Glomerular visceral epithelial cell (primary cell): ENCODE measurements around the gene SCUBE3.

Source experiments
- DNase-seq: peaks from one replicate; pipeline ENCODE4 v3.0.0-alpha.2; 2016; ENCODE audit errors: extremely low spot score

The SCUBE3 gene

GRCh38 chr6:35272005-35272404 lies 58.2 kb downstream of the SCUBE3 start:
- DNase-seq = no peak

DNA sequence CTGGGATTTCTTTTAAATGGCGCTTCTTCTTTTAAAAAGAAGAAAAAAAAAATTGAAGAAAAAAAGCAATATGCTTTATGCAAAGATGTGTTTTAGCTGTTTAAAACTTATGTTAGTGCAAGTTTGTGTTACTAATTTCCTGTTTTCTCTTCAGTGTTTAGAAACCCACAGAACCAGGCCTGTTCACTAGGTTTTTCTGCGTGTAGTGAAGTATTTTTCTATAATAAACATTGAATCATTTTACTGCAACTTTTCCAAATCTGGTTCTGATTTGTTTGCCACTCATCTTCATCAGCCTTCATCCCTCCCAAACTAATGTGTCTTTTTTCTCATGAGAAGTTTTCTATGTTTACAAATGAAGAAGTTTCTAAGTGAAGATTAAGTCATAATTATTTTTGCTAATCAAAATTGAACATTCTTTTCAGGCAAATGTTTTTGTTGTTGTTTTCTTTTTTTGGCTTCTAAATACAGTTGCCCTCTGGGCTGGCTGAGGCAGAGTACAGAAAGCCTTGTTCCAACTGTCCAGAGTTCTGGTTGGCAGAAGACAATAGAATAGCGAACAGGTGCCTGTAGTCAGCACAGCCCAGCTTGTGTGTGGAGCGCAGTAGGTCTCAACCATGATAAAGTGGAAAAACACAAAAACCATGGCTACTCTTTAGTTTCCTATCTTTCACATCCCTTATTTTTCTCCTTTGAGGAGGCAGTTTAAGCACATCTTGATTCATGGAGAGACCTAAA lies 60.2 kb downstream of the SCUBE3 start:
- no peak for DNase-seq

- no peak for DNase-seq
Measured at GRCh38 chr6:35275744-35276260, 62.0 kb downstream of the SCUBE3 start.

- no peak for DNase-seq
Measured at GRCh38 chr6:35278708-35279107, 65.0 kb downstream of the SCUBE3 start.

- DNase-seq = peak; percentile 53
Measured at GRCh38 chr6:35280903-35281302, 67.1 kb downstream of the SCUBE3 start.

- DNase-seq = no peak
Measured at GRCh38 chr6:35282472-35282871, 68.7 kb downstream of the SCUBE3 start.

GRCh38 chr6:35283361-35283760 lies 69.6 kb downstream of the SCUBE3 start:
- no peak for DNase-seq

DNA sequence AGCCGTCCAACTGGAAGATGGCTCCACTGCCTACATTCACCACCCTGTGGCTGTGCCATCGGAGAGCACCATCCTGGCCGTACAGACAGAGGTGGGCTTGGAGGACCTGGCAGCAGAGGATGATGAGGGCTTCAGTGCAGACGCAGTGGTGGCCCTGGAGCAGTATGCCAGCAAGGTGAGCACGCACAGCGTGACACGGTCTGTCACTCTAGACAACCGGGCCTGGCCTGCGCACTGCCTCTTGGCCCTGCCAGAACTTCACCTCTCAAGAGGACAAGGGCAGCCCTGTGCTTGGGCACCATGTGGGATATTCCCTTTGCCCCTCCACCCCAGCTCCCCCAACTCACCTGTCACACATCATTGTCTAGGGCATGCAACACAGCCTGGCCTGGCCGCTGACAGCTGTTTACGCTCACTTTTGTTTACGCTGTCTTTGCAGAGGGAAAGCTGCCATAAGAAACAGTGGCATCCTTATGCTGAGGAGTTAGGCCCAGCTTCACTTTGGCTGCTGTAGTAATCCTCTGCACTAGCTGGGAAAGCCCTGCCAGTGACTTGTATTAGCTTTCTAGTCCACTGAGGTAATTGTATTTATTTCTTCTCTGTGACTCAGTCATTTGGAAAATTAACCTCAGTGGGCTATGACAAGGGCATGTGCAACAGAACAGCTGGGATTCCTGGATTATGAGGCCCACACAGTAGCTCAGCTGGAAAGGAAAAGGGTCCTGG lies 74.1 kb downstream of the SCUBE3 start:
- no peak for DNase-seq

DNA sequence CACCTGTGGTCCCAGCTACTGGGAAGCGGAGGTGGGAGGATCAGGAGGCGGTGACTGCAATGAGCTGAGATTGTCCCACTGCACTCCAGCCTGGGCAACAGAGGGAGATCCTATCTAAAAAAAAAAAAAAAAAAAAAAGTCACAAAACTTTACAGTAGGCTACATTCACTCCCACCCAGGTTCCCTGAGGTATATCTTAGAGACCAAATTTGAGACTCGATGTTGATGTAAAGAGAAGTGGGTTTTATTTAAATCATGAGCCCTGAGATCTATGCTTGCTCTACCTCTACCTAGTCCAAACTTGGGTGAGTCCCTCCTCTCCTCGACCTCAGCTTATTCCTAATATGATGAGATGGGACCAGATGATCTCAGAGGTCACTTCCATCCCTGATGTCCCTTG lies 75.1 kb downstream of the SCUBE3 start:
- DNase-seq = no peak

DNA sequence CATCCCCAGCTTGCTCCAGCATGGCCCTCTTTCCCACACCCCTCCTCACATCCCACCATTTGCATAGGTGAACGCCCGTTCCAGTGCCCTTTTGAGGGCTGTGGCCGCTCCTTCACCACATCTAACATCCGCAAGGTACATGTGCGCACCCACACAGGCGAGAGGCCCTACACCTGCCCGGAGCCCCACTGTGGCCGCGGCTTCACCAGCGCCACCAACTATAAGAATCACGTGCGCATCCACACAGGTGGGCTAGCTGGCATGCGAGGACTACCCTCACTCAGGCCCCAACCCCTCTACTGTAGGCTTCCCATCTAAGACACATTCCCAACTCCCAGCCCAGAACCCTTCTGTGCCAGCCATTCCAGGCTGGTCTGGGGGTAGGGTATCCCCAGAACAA lies 77.7 kb downstream of the SCUBE3 start:
- no peak for DNase-seq

- no peak for DNase-seq
Measured at GRCh38 chr6:35292494-35292893, 78.7 kb downstream of the SCUBE3 start.

DNA sequence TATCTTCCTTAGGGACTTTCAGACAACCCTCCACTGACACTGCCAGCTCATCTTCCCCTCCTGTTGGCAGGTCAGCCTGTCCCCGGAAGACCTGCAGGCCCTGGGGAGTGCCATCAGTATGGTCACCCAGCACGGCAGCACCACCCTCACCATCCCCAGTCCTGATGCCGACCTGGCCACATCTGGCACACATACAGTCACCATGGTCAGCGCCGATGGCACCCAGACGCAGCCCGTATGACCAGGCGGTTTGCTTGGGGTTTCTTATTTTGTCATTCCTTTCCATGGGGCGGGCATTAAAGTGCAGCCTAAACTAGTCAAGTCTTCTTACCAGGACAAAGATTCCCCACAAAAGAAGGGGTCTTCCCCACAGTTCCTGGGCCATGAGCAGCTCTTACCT lies 79.9 kb downstream of the SCUBE3 start:
- DNase-seq = no peak

DNA sequence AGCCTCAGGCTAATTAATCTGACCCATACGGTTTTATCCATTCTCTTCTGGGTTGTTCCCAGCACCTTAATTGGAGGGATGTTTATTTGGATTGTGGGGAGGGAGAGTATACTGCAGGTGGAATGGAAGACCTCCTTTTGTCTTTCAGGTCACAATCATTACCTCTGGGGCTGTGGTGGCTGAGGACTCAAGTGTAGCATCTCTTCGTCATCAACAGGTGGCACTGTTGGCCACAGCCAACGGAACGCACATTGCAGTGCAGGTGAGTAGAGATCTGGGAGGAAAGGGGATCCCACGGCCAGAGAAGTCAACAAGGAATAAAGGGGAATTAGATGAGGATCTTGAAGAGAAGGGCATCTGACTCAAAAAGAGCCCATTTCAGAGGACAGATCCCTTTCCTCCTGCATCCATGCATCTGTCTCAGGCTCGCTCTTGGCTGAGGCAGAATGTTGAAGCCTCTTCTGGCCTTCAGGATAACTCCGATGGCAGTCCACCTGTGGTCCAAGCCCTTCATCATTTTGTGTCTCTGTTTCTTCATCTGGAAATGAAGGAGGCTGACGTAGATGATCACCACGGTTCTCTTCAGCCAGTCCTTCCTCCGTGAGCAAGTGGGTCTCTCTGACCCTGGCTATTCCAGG lies 80.7 kb downstream of the SCUBE3 start:
- peak; percentile 44 for DNase-seq

- DNase-seq = no peak
Measured at GRCh38 chr6:35295036-35295435, 81.3 kb downstream of the SCUBE3 start.

DNA sequence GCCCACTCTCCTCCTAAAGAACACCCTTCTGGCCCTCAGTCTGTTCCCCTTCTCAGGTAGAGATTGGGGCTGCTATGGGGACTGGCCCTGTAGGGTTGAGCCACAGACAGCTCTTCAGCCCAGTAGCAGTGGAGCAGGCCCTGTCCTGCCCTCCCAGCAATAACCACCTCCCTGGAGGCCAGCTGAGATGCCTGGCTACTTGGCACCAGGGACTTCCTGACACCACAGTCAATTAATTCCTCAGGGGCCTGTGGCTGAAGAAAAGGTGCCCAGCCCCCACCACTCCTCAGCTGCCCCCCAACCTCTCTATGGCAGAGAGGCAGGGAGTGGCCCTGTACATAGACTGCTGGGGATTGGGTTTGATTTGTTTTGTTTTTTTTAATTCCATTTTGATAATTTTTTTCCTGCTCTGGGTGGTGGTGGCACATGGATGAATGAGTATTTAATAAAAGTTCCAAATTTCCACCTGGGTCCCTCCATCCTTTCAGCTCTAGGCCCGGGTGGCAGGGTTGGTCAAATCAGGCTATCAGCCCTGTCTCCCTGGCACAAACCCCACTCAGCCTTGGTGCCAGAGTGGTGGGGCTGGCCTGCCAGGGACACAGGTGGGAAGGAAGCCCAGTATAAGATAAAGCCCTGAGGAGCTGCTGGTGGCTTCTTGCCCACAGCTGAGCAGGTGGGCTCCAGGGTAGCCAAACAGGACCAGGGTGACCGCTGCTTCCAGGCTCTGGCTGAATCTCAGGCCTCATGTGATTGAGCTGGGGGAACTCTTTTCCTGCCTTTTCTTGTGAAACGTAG lies 82.0 kb downstream of the SCUBE3 start:
- no peak for DNase-seq

DNA sequence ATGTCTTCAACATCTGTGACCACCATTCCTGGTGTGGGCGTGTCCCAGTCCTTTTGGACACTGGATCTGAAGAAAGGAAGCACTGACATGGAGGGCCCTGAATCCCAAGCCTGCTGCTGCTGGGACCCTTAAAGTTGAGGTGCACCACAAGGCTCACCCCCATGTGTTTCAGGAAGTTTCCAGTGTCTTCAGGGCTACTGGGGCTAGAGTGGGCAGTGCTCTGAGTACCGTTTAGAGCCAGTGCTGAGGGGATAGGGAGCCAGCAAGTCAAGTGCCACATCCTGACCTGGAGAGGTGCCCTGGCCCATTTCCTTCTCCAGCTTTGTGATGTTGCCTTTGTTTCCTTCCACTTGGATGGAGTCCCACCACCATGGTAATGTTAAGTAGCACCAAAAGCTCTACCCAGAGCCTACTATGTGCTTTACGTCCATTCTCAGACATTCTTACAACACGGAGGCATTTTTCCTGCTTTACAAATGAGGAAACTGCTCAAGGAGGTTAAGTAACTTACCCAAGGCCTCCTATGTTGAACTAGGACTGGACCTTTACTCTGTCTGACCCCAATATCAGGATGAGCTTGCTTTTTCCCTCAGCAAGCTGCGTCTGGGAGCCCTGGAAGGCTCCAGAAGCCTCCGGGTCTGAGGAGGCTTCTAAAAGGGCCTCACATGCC lies 83.3 kb downstream of the SCUBE3 start:
- no peak for DNase-seq

DNA sequence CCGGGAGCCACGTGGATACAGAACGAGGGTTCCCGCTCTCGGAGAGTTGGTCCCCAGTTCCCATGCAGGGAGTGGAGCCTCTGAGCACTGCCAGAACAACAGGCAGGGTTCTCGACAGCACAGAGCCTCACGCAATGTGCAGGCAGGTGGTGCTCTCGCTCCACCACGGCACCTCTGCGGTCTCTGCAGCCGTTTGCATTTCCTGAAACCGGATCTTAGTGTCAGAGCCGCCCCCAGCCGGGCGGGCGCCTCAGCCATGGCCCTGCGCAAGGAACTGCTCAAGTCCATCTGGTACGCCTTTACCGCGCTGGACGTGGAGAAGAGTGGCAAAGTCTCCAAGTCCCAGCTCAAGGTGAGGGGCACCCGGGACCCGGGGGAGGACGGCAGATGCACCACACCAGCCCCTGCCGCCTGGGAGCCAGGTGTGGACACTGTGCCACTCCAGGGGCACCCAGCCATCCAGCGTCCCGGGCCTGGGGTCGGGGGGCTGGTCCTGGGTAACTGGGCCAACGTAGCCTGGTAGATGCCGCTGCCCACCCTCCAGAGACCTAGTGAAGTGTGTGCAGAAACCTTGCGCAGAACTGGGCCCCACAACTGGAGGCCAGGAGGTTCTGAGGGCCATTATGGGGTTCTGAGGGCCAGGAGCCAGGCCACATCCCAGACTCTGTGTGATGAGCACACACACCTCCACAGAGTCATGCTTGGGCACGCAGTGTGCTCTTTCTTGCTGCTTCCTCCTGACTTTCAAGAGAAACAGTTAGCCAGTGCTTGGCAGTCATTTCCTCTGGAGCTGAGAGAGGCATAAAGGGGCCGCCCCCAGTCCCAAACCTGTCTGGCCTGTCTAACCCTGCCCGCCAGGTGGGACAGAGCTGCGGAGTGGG lies 84.1 kb downstream of the SCUBE3 start, which contains the start of gene DEF6:
Gene DEF6 (plus strand): TSS at position 218 of the 881 bp plus-strand sequence. CDS start 39 bp downstream, at position 257.
- peak; percentile 17 for DNase-seq

GRCh38 chr6:35298625-35299140 lies 84.9 kb downstream of the SCUBE3 start:
- DNase-seq = no peak

GRCh38 chr6:35299674-35300073 lies 85.9 kb downstream of the SCUBE3 start:
- DNase-seq = no peak

DNA sequence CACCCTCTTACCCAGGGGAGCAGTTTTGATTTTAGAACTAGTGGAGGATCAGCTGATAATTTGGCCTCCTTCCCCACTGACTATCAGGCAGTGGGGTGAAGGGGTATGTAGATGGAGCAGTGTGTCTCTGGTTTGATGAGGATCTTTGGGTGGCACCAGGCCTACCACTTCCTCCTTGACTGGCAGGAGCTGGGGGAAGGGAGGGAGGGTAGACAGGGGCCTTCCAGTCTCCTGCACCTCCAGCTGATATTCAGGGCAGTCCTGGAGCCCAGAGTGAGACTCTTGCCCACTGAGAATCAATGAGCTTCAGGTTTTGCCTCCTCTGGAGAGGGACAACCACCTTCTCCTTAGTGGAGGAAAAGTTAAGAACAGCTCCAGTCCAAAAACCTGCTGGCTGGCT lies 87.1 kb downstream of the SCUBE3 start:
- no peak for DNase-seq
